Measurements from ENCODE around the gene MGAT3. TPM values are rescaled to one million over a fixed set of nuclear protein-coding genes. Genes with fewer than 3 reads are reported as not detected.

The MGAT3 gene
- total RNA-seq, 1 donor from 2014 or later = not detected

DNA sequence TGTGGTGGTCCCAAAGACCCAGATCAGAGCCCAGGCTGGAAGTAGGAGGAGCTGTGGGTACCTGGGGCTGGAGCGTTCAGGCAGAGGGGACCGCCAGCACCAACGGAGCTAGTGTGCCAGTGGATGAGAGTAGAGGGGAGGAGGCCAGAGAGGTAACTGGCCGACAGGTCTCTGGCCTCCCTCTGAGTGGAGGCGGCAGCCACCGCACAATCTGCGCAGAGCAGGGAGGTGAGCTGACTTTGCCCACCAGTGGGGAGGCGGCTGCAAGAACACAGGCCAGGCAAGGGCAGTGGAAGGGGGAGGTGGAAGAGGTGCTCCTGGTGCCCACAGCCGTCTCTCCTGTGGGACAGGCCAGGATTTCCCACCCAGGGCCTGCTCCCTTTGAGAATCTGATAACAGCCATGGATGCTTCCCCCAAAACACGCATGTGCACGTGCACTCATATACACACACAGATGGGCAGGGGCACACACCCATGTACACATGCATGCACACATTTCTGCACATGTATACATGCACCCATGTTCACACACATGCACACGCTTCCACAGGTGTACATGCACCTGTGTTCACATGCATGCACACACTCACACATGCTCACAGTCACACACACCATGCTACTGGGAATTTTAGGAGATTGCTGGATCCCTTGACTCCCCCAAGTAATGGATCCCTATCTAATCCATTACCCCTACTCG lies 6.4 kb upstream of the MGAT3 start:
- DNase-seq (ENCODE audit: low read depth in 2 of 2) = no peak

DNA sequence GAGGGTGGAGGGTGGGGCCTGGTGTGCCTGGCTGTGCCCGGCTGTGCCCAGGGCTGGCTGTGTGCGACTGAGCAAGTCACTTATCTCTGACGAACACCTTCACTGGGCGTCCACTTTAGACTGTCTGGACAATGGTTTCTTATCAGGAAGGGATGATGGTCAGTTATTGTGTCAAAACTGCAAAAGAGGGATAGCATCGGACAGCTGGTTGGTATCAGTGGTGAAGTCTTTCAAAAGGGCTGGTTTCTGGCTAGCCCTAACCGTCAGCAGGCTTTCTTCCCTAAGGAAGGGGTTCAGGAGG lies 4.1 kb upstream of the MGAT3 start:
- no peak for DNase-seq (ENCODE audit: low read depth in 2 of 2)

DNA sequence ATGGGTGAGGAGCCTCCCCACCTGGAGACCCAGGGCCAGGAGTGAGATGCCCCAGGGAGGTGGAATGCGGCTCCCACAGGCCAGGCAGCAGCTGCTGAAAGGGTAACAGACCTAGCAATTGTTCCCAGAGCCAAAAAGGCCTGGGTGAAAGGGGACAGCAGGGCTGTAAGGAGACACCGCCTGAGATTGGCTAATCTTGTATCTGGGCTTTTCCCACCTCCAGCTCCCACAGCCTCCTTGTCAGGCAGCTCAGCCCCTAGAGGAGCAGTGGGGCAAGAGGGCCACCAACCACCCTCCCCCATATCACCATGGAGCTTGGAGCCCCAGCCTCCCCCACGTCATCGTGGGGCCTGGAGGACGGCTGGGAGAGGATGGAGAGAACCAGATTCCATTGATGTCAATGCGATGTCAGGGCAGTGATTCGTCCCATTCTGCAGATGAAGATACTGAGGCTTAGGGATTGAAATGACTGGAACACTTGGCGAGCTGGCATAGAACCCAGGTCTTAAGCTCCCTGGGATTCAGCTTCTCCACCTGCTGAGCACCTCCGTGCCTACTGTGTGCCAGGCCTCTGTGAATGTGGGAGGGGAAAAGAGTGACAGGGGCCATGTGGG lies 2.9 kb upstream of the MGAT3 start:
- DNase-seq (ENCODE audit: low read depth in 2 of 2) = no peak

- no peak for DNase-seq (ENCODE audit: low read depth in 2 of 2)
Measured at GRCh38 chr22:39454385-39454871, 2.4 kb upstream of the MGAT3 start.

GRCh38 chr22:39457198-39457555 lies 365 bp downstream of the MGAT3 start:
- DNase-seq (ENCODE audit: low read depth in 2 of 2) = no peak

- DNase-seq (ENCODE audit: low read depth in 2 of 2) = no peak
Measured at GRCh38 chr22:39457556-39458443, 988 bp downstream of the MGAT3 start.

- DNase-seq (ENCODE audit: low read depth in 2 of 2) = no peak
Measured at GRCh38 chr22:39458444-39459083, 1.8 kb downstream of the MGAT3 start.

DNA sequence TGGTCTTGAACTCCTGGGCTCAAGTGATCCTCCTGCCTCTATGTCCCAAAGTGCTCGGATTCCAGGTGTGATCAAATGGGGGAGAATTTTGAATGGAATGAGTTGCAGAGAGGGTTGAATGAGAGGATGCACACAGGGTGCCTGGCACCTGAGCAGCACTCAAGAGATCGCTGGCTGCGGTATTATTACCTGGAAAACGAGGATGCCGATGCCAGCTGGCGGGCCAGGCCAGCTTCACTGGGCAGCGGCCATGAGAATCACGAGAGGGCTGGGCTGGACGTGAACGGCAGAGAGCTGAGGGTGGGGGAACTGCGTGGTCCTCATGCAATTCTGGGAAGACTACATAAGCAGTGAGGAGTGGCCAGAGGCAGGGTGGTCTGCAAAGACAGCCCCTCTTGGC lies 2.9 kb downstream of the MGAT3 start:
- DNase-seq (ENCODE audit: low read depth in 2 of 2) = no peak

DNA sequence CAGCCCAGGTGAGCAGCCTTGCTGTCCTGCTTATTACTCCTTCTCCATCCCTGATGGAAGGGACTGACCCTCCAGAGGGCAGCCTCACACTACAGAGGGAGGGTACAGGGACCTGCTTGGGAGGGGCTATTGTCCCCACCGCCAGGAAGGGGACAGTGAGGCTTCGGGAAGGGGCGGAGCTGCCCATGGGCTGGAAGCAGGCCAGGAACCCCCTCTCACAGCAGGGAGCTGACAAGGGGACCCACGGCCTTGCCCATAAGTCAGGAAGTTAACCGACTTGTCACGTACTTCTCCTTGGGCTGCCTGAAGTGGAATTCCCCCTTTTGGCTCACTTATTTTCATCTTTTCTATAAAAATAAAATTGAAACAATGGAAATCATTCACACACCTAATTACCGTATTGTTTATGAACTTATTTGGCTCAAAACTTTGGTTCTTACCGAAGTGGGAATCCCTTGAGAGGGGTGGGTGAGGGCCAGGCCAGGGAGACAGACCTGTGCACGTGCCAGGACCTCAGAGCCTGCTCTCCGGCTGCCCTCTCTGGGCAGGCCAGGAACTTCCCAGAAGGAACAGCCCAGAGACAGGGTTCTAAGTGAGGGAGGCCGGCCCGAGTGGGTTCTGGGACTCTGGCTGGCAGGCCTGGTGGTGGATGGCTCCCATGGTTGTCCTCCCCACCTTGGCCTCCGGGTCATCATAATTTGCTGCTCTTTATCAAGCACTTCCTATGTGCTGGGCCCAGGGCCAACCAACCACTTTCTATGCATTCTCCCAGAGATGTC lies 5.8 kb downstream of the MGAT3 start:
- DNase-seq (ENCODE audit: low read depth in 2 of 2) = peak; percentile 17 to 20

DNA sequence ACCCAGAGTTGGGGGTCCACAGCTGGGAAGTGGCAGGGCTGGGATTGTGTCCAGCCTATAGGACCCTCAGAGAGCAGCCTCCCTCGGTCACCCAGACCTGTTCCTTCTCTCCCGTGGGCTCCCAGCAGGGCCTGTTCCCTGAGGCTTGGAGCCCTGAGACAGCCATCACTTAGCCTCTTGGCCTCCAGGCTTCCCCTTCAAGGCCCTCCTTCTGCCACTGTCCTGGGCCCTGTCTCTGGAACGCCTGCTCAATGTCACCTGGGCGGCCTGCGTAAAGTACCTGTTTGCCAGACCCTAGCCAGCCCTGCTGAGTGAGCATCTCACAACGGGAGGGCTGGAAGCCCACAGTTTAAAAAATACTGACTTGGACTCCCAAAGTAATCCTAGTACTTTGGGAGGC lies 6.5 kb downstream of the MGAT3 start:
- DNase-seq (ENCODE audit: low read depth in 2 of 2) = no peak

- DNase-seq (ENCODE audit: low read depth in 2 of 2) = no peak
Measured at GRCh38 chr22:39463931-39464390, 7.1 kb downstream of the MGAT3 start.

GRCh38 chr22:39466228-39467006 lies 9.6 kb downstream of the MGAT3 start:
- DNase-seq (ENCODE audit: low read depth in 2 of 2) = no peak

- no peak for DNase-seq (ENCODE audit: low read depth in 2 of 2)
Measured at GRCh38 chr22:39467390-39467895, 10.6 kb downstream of the MGAT3 start.

DNA sequence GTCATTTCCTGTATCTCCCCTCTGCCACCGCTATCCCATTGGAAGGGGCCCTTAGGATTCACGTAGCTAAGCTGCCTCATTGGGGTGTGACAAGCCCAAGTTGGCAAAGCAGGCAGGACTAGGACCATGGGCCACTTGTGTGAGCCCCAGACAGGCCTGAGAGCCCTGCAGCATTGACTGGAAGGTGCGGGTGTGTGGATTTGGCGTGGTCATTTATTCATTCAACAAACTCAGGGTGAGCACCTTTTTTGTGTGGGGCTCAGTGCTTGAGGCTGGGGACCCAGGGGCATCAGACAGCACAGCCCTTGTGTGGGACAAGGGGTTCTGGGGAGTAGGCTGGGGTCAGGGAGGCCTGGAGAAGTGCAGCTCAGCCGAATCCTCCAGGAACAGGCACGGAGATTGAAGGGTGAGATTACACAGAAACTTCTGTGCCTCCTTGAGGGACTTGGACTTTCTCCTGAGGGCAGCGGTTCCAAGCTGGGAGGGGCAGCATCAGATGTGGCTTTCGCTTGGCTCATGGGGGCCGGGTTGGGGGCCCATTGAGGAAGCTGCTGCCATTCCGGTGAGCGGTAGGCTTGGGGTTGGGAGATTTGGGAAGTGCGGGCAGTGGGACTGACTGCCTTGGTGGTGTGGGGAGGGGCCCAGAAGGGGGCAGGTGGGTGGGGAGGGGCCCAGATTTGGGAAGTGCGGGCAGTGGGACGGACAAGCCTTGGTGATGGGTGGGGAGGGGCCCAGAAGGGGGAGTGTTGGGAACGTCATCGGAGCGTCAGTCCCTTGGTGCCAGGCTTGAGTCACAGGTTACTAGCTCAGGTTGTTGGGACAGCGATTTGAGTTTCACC lies 11.9 kb downstream of the MGAT3 start:
- DNase-seq (ENCODE audit: low read depth in 2 of 2) = no peak

DNA sequence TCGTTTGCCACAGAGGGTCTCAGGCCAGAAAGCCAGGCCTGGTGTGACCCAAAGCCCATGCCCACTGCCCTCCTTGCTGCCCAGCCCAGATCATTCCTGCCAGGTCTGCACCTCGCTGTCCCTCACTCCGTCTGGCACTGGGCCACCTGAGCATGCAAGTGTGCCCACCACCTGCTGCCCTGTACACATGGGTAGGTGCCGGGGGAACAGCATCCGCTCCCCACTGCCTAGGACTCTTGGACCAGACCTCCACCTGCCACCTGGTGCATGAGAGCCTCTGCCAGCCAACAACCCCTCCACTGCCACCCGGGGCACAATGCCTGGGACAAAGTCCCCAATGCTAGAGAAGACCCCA lies 12.5 kb downstream of the MGAT3 start:
- DNase-seq (ENCODE audit: low read depth in 2 of 2) = no peak

DNA sequence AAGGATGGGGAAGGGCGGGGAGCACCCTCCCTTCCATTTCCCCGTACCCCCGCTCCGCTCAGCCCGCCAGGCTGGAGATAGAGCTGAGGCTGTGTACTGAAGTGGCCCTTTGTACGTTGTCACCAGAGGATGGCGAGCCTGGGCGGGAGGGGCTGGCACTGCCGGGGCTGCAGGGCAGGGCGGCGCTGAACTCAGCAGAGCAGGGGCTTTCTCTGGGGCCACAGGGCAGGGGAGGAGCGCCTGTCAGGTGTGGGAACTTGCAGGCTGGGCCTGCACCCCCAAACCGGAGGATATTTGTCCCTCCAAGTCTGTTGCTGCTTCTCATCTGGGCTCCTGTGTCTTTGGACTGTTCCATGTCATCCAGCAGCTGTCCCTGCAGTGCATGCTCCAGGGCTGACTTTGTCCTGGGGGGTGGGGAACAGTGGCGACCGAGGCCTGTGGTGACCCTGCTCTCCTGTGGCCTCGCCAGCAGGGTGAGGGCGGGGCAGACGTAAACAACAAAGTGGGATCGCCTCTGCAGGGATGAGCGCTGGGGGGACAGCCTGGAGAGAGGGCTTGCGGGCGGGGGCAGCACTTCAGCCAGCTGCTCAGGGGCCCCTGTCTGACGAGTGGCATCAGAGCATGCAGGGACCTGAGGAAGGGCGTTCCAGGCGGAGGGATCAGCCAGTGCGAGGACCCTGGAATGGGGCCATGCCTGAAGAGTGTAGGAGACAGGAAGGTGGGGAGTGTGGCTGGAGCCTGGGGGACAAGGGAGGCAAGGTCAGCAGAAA lies 13.1 kb downstream of the MGAT3 start:
- no peak for DNase-seq (ENCODE audit: low read depth in 2 of 2)

GRCh38 chr22:39470451-39471291 lies 13.9 kb downstream of the MGAT3 start:
- no peak for DNase-seq (ENCODE audit: low read depth in 2 of 2)

All from lung microvascular endothelial cell (primary cell).